Esophagus muscularis mucosa (tissue), 4 donors: ENCODE measurements around the gene USF3.

Experiments
- EP300 ChIP-seq: sonication (generic); formaldehyde crosslinking; IDR thresholded peaks from one replicate; pipeline ENCODE4 v1.6.1; 2017; ENCODE audit warnings: antibody characterized with exemption
- POLR2A ChIP-seq: fragments of 450-650 bp; IDR thresholded peaks from one replicate; pipeline ENCODE4 v1.6.1; 2017; ENCODE audit warnings: antibody characterized with exemption, moderate library complexity, mild to moderate bottlenecking, low read depth
- POLR2AphosphoS5 ChIP-seq, 2 donors: sonication (generic); formaldehyde crosslinking; IDR thresholded peaks; one replicate each; pipeline ENCODE4 v1.6.1; 2017; ENCODE audit warnings: antibody characterized with exemption in 2 of 2
- TF ChIP-seq, protein P1 (sequence below), 3 experiments: fragments of 200-600 bp in 2 of 3; fragments of 450-650 bp in 1 of 3; sonication (generic) in 2 of 3; IDR thresholded peaks; one replicate each; pipeline ENCODE4 v1.5.1; 2017 to 2019; ENCODE audit warnings: antibody characterized with exemption in 3 of 3, mild to moderate bottlenecking in 2 of 3, moderate library complexity in 1 of 3

DNA sequence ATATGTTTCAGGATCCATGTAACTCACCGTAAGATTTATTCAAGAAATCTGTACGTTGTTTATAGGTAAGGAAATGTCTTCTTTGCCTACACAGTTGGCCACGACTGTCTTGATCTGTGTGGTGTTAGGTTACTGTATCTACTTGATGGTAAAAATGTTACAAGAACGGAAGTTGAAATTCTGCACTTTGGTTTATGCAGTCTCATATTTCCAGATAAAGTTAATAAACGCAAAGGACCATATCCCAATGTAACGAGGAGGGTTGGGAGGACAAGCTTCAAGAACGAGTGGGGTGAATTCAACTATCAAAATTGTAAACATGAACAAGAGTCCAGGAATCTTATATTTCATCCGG lies 1.0 kb downstream of the USF3 start:
- TF ChIP-seq, protein P1, sequence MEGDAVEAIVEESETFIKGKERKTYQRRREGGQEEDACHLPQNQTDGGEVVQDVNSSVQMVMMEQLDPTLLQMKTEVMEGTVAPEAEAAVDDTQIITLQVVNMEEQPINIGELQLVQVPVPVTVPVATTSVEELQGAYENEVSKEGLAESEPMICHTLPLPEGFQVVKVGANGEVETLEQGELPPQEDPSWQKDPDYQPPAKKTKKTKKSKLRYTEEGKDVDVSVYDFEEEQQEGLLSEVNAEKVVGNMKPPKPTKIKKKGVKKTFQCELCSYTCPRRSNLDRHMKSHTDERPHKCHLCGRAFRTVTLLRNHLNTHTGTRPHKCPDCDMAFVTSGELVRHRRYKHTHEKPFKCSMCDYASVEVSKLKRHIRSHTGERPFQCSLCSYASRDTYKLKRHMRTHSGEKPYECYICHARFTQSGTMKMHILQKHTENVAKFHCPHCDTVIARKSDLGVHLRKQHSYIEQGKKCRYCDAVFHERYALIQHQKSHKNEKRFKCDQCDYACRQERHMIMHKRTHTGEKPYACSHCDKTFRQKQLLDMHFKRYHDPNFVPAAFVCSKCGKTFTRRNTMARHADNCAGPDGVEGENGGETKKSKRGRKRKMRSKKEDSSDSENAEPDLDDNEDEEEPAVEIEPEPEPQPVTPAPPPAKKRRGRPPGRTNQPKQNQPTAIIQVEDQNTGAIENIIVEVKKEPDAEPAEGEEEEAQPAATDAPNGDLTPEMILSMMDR (IDR thresholded peaks at IDR 0.05), result no peak
- TF ChIP-seq POLR2A (no peak), POLR2AphosphoS5 (IDR thresholded peaks at IDR 0.05) (no peak), EP300 (no peak)
